Neural cell (in vitro differentiated cells): Measurements from ENCODE around the gene SYT13. TPM values are rescaled to one million over a fixed set of nuclear protein-coding genes. Genes with fewer than 3 reads are reported as not detected.

Experiments used
- H2AFZ ChIP-seq: fragments of 200-600, 300-800 bp; sonication (generic), shearing (Covaris generic); 2 replicates; pipeline ENCODE4 v1.6.0; 2014; ENCODE audit warnings: low read depth, mild to moderate bottlenecking, antibody characterized with exemption, low read length, moderate library complexity
- H3F3A ChIP-seq: fragments of 200-600 bp; shearing (Covaris generic); 2 replicates; pipeline ENCODE4 v1.6.1; 2016; ENCODE audit warnings: mild to moderate bottlenecking, moderate library complexity, mixed read lengths, antibody characterized with exemption, low read length; ENCODE audit not compliant: insufficient read depth, poor library complexity, severe bottlenecking
- H3K27ac ChIP-seq: fragments of 200-600, 300-800 bp; sonication (generic), shearing (Covaris generic); 2 replicates; pipeline ENCODE4 v1.5.1; 2014; ENCODE audit warnings: mild to moderate bottlenecking, low read length, moderate library complexity
- H3K27me3 ChIP-seq: fragments of 300-800, 200-600 bp; sonication (generic), shearing (Covaris generic); 2 replicates; pipeline ENCODE4 v1.6.0; 2014; ENCODE audit warnings: mild to moderate bottlenecking, low read depth, low read length, moderate library complexity; ENCODE audit not compliant: insufficient read depth
- H3K36me3 ChIP-seq: fragments of 300-800, 200-600 bp; sonication (generic), shearing (Covaris generic); 2 replicates; pipeline ENCODE4 v1.5.1; 2014; ENCODE audit warnings: mild to moderate bottlenecking, antibody characterized with exemption, low read length, moderate library complexity; ENCODE audit not compliant: insufficient read depth
- H3K4me2 ChIP-seq: fragments of 300-800, 200-600 bp; sonication (generic), shearing (Covaris generic); 2 replicates; pipeline ENCODE4 v1.6.0; 2014; ENCODE audit warnings: mild to moderate bottlenecking, low read length
- H3K4me3 ChIP-seq: fragments of 300-800, 200-600 bp; sonication (generic), shearing (Covaris generic); 2 replicates; pipeline ENCODE4 v1.5.1; 2014; ENCODE audit warnings: mild to moderate bottlenecking, low read length, moderate library complexity
- H3K79me2 ChIP-seq: fragments of 200-600 bp; shearing (Covaris generic); replicated peaks from 2 replicates; pipeline ENCODE4 v1.6.0; 2014; ENCODE audit warnings: mild to moderate bottlenecking, low read length, moderate library complexity; ENCODE audit not compliant: insufficient read depth
- H3K9ac ChIP-seq: fragments of 300-800, 200-600 bp; sonication (generic), shearing (Covaris generic); 2 replicates; pipeline ENCODE4 v1.6.1; 2016; ENCODE audit warnings: mild to moderate bottlenecking, low read length, mixed read lengths
- H3K9me2 ChIP-seq: fragments of 200-600 bp; shearing (Covaris generic); 2 replicates; pipeline ENCODE4 v1.6.1; 2016; ENCODE audit warnings: mild to moderate bottlenecking, low read length, mixed read lengths; ENCODE audit not compliant: insufficient read depth
- H3K9me3 ChIP-seq: fragments of 200-600, 300-800 bp; sonication (generic), shearing (Covaris generic); 2 replicates; pipeline ENCODE4 v1.6.1; 2016; ENCODE audit warnings: mild to moderate bottlenecking, mixed run types, low read length, moderate library complexity, mixed read lengths
- H4K20me1 ChIP-seq: fragments of 200-600 bp; shearing (Covaris generic); 2 replicates; pipeline ENCODE4 v1.6.1; 2016; ENCODE audit warnings: mild to moderate bottlenecking, mixed run types; ENCODE audit not compliant: insufficient read depth
- CTCF ChIP-seq: fragments of 450-650 bp; IDR thresholded peaks from 2 replicates; pipeline ENCODE4 v1.5.1; 2014; ENCODE audit warnings: antibody characterized with exemption, mild to moderate bottlenecking, moderate library complexity; ENCODE audit not compliant: poor library complexity, severe bottlenecking
- EP300 ChIP-seq: fragments of 450-650 bp; conservative IDR thresholded peaks from 2 replicates; pipeline ENCODE4 v1.6.1; 2014; ENCODE audit warnings: antibody characterized with exemption, mild to moderate bottlenecking, moderate library complexity; ENCODE audit not compliant: poor library complexity, severe bottlenecking
- EZH2 ChIP-seq: fragments of 200-600, 300-800 bp; shearing (Covaris generic), sonication (generic); IDR thresholded peaks from 2 replicates; pipeline ENCODE4 v1.6.1; 2014; ENCODE audit warnings: antibody characterized with exemption, low read length, borderline replicate concordance, mild to moderate bottlenecking; ENCODE audit not compliant: insufficient read depth, poor library complexity, severe bottlenecking
- MXI1 ChIP-seq: fragments of 450-650 bp; conservative IDR thresholded peaks from 2 replicates; pipeline ENCODE4 v1.6.1; 2014; ENCODE audit warnings: antibody characterized with exemption, mild to moderate bottlenecking; ENCODE audit not compliant: poor library complexity, severe bottlenecking
- POLR2AphosphoS5 ChIP-seq: IDR thresholded peaks from 2 replicates; pipeline ENCODE4 v1.6.1; 2012
- RAD21 ChIP-seq: fragments of 450-650 bp; conservative IDR thresholded peaks from 2 replicates; pipeline ENCODE4 v1.6.1; 2014; ENCODE audit warnings: antibody characterized with exemption, mild to moderate bottlenecking, moderate library complexity
- REST ChIP-seq: IDR thresholded peaks from 2 replicates; pipeline ENCODE4 v1.6.1; 2012; ENCODE audit warnings: borderline replicate concordance
- SMC3 ChIP-seq: fragments of 450-650 bp; conservative IDR thresholded peaks from 2 replicates; pipeline ENCODE4 v1.6.1; 2014; ENCODE audit warnings: antibody characterized with exemption, mild to moderate bottlenecking, moderate library complexity; ENCODE audit not compliant: poor library complexity
- TAF1 ChIP-seq: IDR thresholded peaks from 2 replicates; pipeline ENCODE4 v1.6.1; 2012; ENCODE audit warnings: low read depth
- polyA plus RNA-seq: library from polyadenylated mRNA; depleted of rRNA; stranded (reverse); fragments of >200 nt; gene quantifications from 2 replicates; pipeline ENCODE4 v1.2.3, GENCODE V29; 2014

SYT13 gene
- polyA plus RNA-seq, 1 donor from 2014 or later: 60.8 TPM

GRCh38 chr11:45320371-45320770 lies 34.2 kb upstream of the SYT13 start:
- TF ChIP-seq TAF1 (no peak), CTCF (no peak), REST (no peak), POLR2AphosphoS5 (no peak), SMC3 (no peak), EP300 (no peak), RAD21 (no peak), MXI1 (no peak)
- Histone ChIP-seq H2AFZ (no peak overlapping the region), H3K36me3 (no peaks in the 10 kb centered on the region), H3K79me2 (no peaks in the 10 kb centered on the region), H3K4me3 (no peak overlapping the region), H3K9me3 (no peaks in the 10 kb centered on the region), H4K20me1 (no peaks in the 10 kb centered on the region), H3K9ac (no peak overlapping the region), H3F3A (no peaks in the 10 kb centered on the region), H3K27me3 (no peaks in the 10 kb centered on the region), H3K4me2 (no peak overlapping the region), H3K9me2 (no peaks in the 10 kb centered on the region), H3K27ac (no peak overlapping the region)

GRCh38 chr11:45319077-45319476 lies 32.9 kb upstream of the SYT13 start:
- no peak overlapping the region for H3K4me3 ChIP-seq
- no peaks in the 10 kb centered on the region for H3K79me2 ChIP-seq
- H3K4me2 ChIP-seq: no peak overlapping the region
- no peaks in the 10 kb centered on the region for H3K36me3 ChIP-seq
- no peak overlapping the region for H2AFZ ChIP-seq
- no peaks in the 10 kb centered on the region for H4K20me1 ChIP-seq
- H3K9ac ChIP-seq: no peak overlapping the region
- H3K9me3 ChIP-seq: no peaks in the 10 kb centered on the region
- H3K27me3 ChIP-seq: no peaks in the 10 kb centered on the region
- no peaks in the 10 kb centered on the region for H3F3A ChIP-seq
- H3K9me2 ChIP-seq: no peaks in the 10 kb centered on the region
- no peak for TF ChIP-seq TAF1
- TF ChIP-seq POLR2AphosphoS5: no peak
- no peak for TF ChIP-seq SMC3
- TF ChIP-seq REST: no peak
- no peak for TF ChIP-seq EP300
- TF ChIP-seq RAD21: no peak
- TF ChIP-seq EZH2: no peak
- no peak for TF ChIP-seq MXI1
- TF ChIP-seq CTCF: no peak
- no peak overlapping the region for H3K27ac ChIP-seq
